ENCODE data around the gene CALR3.
A peak's percentile ranks its signal among the peaks of the same experiment; 100 is the strongest.
"Not testable (repeated sequence)": the region's sequence is repeated elsewhere in the genome, so short reads cannot be mapped to it uniquely, and the experiment has no call there.

CALR3 gene

DNA sequence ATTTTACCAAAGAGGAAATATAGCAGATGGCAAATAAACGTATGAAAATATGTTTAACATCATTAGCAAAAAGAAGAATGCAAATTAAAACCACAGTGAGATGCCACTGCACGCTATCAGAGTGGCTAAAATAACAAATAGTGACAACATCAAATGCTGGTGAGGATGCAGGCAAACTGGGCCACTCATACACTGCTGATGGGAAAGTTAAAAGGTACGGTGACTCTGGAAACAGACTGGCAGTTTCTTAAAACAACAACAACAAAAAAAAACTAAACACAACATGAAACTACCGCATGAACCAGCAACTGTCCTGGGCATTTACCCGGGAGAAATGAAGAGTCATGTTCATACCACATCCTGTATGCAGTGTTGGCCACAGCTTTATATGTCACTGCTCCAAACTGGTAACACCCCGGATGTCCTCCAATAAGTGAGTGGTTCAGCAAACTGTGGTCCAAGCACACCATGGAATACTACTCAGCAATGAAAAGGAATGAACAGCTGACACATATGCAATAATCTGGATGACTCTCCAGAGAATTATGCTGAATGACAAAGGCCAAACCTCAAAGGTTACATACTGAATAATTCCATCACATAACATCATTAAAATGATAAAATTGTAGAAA lies 46.5 kb downstream of the CALR3 start:
- POLR2A ChIA-PET: no interaction called here
- peak; percentile 81 to 93 (median 90) for DNase-seq
- no peaks in the 10 kb centered on the region for H3K27me3 ChIP-seq (replicated peaks in 2 of 5; ENCODE audit: control insufficient read depth in 4 of 5, insufficient read depth in 5 of 5, low read length in 4 of 5)
- peaks cover 22 to 69% (median 53%) of the 10 kb centered on the region in 4 experiments for H3K4me1 ChIP-seq (ENCODE audit: control extremely low read depth in 1 of 4, control insufficient read depth in 4 of 4, insufficient read depth in 4 of 4, low read length in 3 of 4)
- H3K9me3 ChIP-seq (ENCODE audit: control extremely low read depth in 1 of 5, control insufficient read depth in 4 of 5, insufficient read depth in 2 of 5, low read depth in 1 of 5, low read length in 4 of 5): no peaks in the 10 kb centered on the region
- H3K4me3 ChIP-seq (ENCODE audit: control insufficient read depth in 1 of 7, extremely low read depth in 1 of 7, insufficient read depth in 4 of 7, low read depth in 2 of 7, low read length in 6 of 7): no peak overlapping the region
- 8% methylated on average over 4 of the region's 6 CpGs for WGBS (ENCODE audit: insufficient coverage)
- peak overlapping the region; percentile 21 to 28 for H3K27ac ChIP-seq (ENCODE audit: insufficient read depth in 1 of 2, low read depth in 1 of 2, low read length in 2 of 2, poor library complexity in 1 of 2, severe bottlenecking in 2 of 2)
- CTCF ChIA-PET: interaction anchor here (1.5 kb wide), 2 partner anchors 13 to 68 kb away, joined by 3 to 7 read pairs; no protein-coding TSS in a partner anchor
- H3K36me3 ChIP-seq (ENCODE audit: control insufficient read depth in 4 of 4, insufficient read depth in 4 of 4, low read length in 3 of 4): no peaks in the 10 kb centered on the region

DNA sequence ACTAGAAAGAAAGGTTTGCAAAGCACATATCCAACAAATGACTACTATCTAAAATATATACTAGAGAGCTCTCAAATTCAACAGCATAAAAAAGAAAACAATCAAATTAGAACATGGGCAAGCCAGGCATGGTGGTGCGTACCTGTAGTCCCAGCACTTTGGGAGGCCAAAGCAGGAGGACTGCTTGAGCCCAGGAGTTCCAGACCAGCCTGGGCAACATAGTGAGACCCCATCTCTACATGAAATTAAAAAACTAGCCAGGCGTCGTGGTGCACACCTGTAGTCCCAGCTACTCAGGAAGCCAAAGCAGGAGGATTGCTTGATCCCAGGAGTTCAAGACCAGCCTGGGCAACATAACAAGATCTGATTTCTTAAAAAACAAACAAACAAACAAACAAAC lies 47.1 kb downstream of the CALR3 start:
- H3K36me3 ChIP-seq (ENCODE audit: control insufficient read depth in 4 of 4, insufficient read depth in 4 of 4, low read length in 3 of 4); POLR2A ChIA-PET; H3K4me3 ChIP-seq (ENCODE audit: control insufficient read depth in 1 of 7, extremely low read depth in 1 of 7, insufficient read depth in 4 of 7, low read depth in 2 of 7, low read length in 6 of 7); H3K27me3 ChIP-seq (replicated peaks in 2 of 5; ENCODE audit: control insufficient read depth in 4 of 5, insufficient read depth in 5 of 5, low read length in 4 of 5); H3K9me3 ChIP-seq (ENCODE audit: control extremely low read depth in 1 of 5, control insufficient read depth in 4 of 5, insufficient read depth in 2 of 5, low read depth in 1 of 5, low read length in 4 of 5); DNase-seq: not testable (repeated sequence)
- peak overlapping the region in 1 of 2 experiments; percentile 28 for H3K27ac ChIP-seq (ENCODE audit: insufficient read depth in 1 of 2, low read depth in 1 of 2, low read length in 2 of 2, poor library complexity in 1 of 2, severe bottlenecking in 2 of 2)
- 100% methylated on average over 3 of the region's 3 CpGs for WGBS (ENCODE audit: insufficient coverage)
- CTCF ChIA-PET: interaction anchor here (1.5 kb wide), 2 partner anchors 12 to 69 kb away, joined by 3 to 7 read pairs; no protein-coding TSS in a partner anchor
- peaks cover 27 to 68% (median 51%) of the 10 kb centered on the region in 4 experiments for H3K4me1 ChIP-seq (ENCODE audit: control extremely low read depth in 1 of 4, control insufficient read depth in 4 of 4, insufficient read depth in 4 of 4, low read length in 3 of 4)

GRCh38 chr19:16446724-16447368 lies 49.1 kb downstream of the CALR3 start:
- POLR2A ChIA-PET: no interaction called here
- 29% methylated on average over 8 of the region's 9 CpGs for WGBS (ENCODE audit: insufficient coverage)
- H3K27ac ChIP-seq (ENCODE audit: insufficient read depth in 1 of 2, low read depth in 1 of 2, low read length in 2 of 2, poor library complexity in 1 of 2, severe bottlenecking in 2 of 2): peak overlapping the region; percentile 33 to 73
- no peaks in the 10 kb centered on the region for H3K27me3 ChIP-seq (replicated peaks in 2 of 5; ENCODE audit: control insufficient read depth in 4 of 5, insufficient read depth in 5 of 5, low read length in 4 of 5)
- H3K36me3 ChIP-seq (ENCODE audit: control insufficient read depth in 4 of 4, insufficient read depth in 4 of 4, low read length in 3 of 4): no peaks in the 10 kb centered on the region
- DNase-seq: peak; percentile 62 to 85 (median 79)
- no peaks in the 10 kb centered on the region for H3K9me3 ChIP-seq (ENCODE audit: control extremely low read depth in 1 of 5, control insufficient read depth in 4 of 5, insufficient read depth in 2 of 5, low read depth in 1 of 5, low read length in 4 of 5)
- peaks cover 39 to 73% (median 55%) of the 10 kb centered on the region in 4 experiments for H3K4me1 ChIP-seq (ENCODE audit: control extremely low read depth in 1 of 4, control insufficient read depth in 4 of 4, insufficient read depth in 4 of 4, low read length in 3 of 4)
- CTCF ChIA-PET: interaction anchor here (0.7 to 1.2 kb wide), 2 partner anchors 10 to 17 kb away, joined by 3 to 4 read pairs; no protein-coding TSS in a partner anchor
- H3K4me3 ChIP-seq (ENCODE audit: control insufficient read depth in 1 of 7, extremely low read depth in 1 of 7, insufficient read depth in 4 of 7, low read depth in 2 of 7, low read length in 6 of 7): peak overlapping the region in 3 of 7 experiments; percentile 3 to 25 (median 3)

DNA sequence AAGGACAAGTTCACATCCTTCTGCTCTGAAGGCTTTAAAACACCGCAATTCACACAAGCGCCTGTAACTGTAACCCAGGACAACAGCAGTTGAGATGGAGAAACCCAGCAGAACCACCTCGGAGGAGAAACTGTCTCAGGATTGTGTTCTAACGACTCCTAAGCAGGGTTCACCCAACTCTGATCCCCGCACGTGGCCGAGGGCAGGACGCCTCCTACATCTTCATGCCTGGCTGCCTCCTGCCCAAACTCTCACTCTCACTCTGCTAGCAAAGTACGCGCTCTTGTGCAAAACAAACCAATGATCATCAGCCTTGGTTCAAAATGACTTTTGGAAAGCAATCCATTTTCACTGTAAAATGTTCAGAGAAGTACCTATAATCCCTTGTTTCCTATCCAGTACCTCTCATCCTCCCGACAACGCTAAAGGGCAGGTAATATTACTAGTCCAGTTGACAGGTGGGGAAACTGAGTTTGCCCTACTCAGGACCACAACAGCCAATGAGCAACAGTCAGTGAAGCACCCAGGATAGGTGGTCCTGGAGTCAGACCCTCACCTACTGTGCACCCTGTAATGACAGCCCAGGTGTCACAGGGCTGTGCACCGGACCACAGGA lies 49.8 kb downstream of the CALR3 start:
- no peak for DNase-seq
- Histone ChIP-seq H3K36me3 (ENCODE audit: control insufficient read depth in 4 of 4, insufficient read depth in 4 of 4, low read length in 3 of 4) (no peaks in the 10 kb centered on the region), H3K27me3 (replicated peaks in 2 of 5; ENCODE audit: control insufficient read depth in 4 of 5, insufficient read depth in 5 of 5, low read length in 4 of 5) (no peaks in the 10 kb centered on the region), H3K27ac (ENCODE audit: insufficient read depth in 1 of 2, low read depth in 1 of 2, low read length in 2 of 2, poor library complexity in 1 of 2, severe bottlenecking in 2 of 2) (peak overlapping the region in 1 of 2 experiments; percentile 73), H3K4me3 (ENCODE audit: control insufficient read depth in 1 of 7, extremely low read depth in 1 of 7, insufficient read depth in 4 of 7, low read depth in 2 of 7, low read length in 6 of 7) (peak overlapping the region in 1 of 7 experiments; percentile 3), H3K9me3 (ENCODE audit: control extremely low read depth in 1 of 5, control insufficient read depth in 4 of 5, insufficient read depth in 2 of 5, low read depth in 1 of 5, low read length in 4 of 5) (no peaks in the 10 kb centered on the region), H3K4me1 (ENCODE audit: control extremely low read depth in 1 of 4, control insufficient read depth in 4 of 4, insufficient read depth in 4 of 4, low read length in 3 of 4) (peaks cover 39 to 71% (median 55%) of the 10 kb centered on the region in 4 experiments)
- CTCF ChIA-PET: interaction anchor here (1.2 kb wide), 2 partner anchors 9 to 12 kb away, joined by 4 read pairs; no protein-coding TSS in a partner anchor
- POLR2A ChIA-PET: no interaction called here
- WGBS (ENCODE audit: insufficient coverage): 89% methylated on average over 13 of the region's 13 CpGs

- WGBS (ENCODE audit: insufficient coverage): 82% methylated on average over 11 of the region's 14 CpGs
- DNase-seq: peak; percentile 46 to 84 (median 75)
- H3K27ac ChIP-seq (ENCODE audit: insufficient read depth in 1 of 2, low read depth in 1 of 2, low read length in 2 of 2, poor library complexity in 1 of 2, severe bottlenecking in 2 of 2): peak overlapping the region; percentile 17 to 73
- no peaks in the 10 kb centered on the region for H3K9me3 ChIP-seq (ENCODE audit: control extremely low read depth in 1 of 5, control insufficient read depth in 4 of 5, insufficient read depth in 2 of 5, low read depth in 1 of 5, low read length in 4 of 5)
- no peaks in the 10 kb centered on the region for H3K27me3 ChIP-seq (replicated peaks in 2 of 5; ENCODE audit: control insufficient read depth in 4 of 5, insufficient read depth in 5 of 5, low read length in 4 of 5)
- peaks cover 36 to 69% (median 51%) of the 10 kb centered on the region in 4 experiments for H3K4me1 ChIP-seq (ENCODE audit: control extremely low read depth in 1 of 4, control insufficient read depth in 4 of 4, insufficient read depth in 4 of 4, low read length in 3 of 4)
- ChIA-PET POLR2A (interaction anchor here (0.5 to 1.1 kb wide), 2 partner anchors 25 to 111 kb away, joined by 3 read pairs; no protein-coding TSS in a partner anchor), CTCF (interaction anchor here (0.6 to 1.2 kb wide), 2 partner anchors 9 to 11 kb away, joined by 3 to 4 read pairs; no protein-coding TSS in a partner anchor)
- H3K36me3 ChIP-seq (ENCODE audit: control insufficient read depth in 4 of 4, insufficient read depth in 4 of 4, low read length in 3 of 4): peaks cover 0 to 6% (median 4%) of the 10 kb centered on the region in 4 experiments
- H3K4me3 ChIP-seq (ENCODE audit: control insufficient read depth in 1 of 7, extremely low read depth in 1 of 7, insufficient read depth in 4 of 7, low read depth in 2 of 7, low read length in 6 of 7): no peak overlapping the region
Observed at GRCh38 chr19:16445238-16446107, 50.5 kb downstream of the CALR3 start.

DNA sequence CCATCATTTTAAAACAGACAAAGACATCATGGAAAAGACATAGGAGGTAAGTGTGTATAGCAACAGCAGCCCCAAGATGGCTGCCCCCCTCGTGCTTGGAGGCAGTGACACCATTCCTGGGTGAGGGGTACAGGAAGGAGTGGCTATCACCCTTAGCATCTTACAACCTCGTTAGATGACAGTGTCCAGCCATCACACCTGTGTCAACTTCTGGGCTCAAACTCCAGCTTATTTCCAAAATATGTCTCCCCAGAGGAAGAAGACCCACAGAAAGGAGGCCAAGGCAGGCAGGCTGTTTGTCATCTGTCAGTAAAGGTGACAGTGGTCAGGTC lies 51.7 kb downstream of the CALR3 start:
- ChIA-PET CTCF (no interaction called here), POLR2A (no interaction called here)
- WGBS (ENCODE audit: insufficient coverage): no CpG with 5 or more reads among the region's 2 CpGs
- Histone ChIP-seq H3K36me3 (ENCODE audit: control insufficient read depth in 4 of 4, insufficient read depth in 4 of 4, low read length in 3 of 4) (peaks cover 0 to 10% (median 6%) of the 10 kb centered on the region in 4 experiments), H3K4me3 (ENCODE audit: control insufficient read depth in 1 of 7, extremely low read depth in 1 of 7, insufficient read depth in 4 of 7, low read depth in 2 of 7, low read length in 6 of 7) (no peak overlapping the region), H3K4me1 (ENCODE audit: control extremely low read depth in 1 of 4, control insufficient read depth in 4 of 4, insufficient read depth in 4 of 4, low read length in 3 of 4) (peaks cover 32 to 63% (median 47%) of the 10 kb centered on the region in 4 experiments), H3K27ac (ENCODE audit: insufficient read depth in 1 of 2, low read depth in 1 of 2, low read length in 2 of 2, poor library complexity in 1 of 2, severe bottlenecking in 2 of 2) (peak overlapping the region in 1 of 2 experiments; percentile 23), H3K27me3 (replicated peaks in 2 of 5; ENCODE audit: control insufficient read depth in 4 of 5, insufficient read depth in 5 of 5, low read length in 4 of 5) (no peaks in the 10 kb centered on the region), H3K9me3 (ENCODE audit: control extremely low read depth in 1 of 5, control insufficient read depth in 4 of 5, insufficient read depth in 2 of 5, low read depth in 1 of 5, low read length in 4 of 5) (no peaks in the 10 kb centered on the region)
- DNase-seq: no peak
